GM23248 (cell line): ENCODE measurements around the gene MAP6.

Source experiments
- EZH2 ChIP-seq: fragments of 200-600 bp; sonication (generic); IDR thresholded peaks from 2 replicates; pipeline ENCODE4 v1.6.1; 2018; ENCODE audit warnings: antibody characterized with exemption, mild to moderate bottlenecking; ENCODE audit not compliant: insufficient read depth, poor library complexity, severe bottlenecking
- EZH2phosphoT487 ChIP-seq: fragments of 200-600 bp; sonication (generic); IDR thresholded peaks from 2 replicates; pipeline ENCODE4 v1.6.1; 2018; ENCODE audit warnings: antibody characterized with exemption, moderate library complexity, mild to moderate bottlenecking, low read depth; ENCODE audit not compliant: insufficient read depth

DNA sequence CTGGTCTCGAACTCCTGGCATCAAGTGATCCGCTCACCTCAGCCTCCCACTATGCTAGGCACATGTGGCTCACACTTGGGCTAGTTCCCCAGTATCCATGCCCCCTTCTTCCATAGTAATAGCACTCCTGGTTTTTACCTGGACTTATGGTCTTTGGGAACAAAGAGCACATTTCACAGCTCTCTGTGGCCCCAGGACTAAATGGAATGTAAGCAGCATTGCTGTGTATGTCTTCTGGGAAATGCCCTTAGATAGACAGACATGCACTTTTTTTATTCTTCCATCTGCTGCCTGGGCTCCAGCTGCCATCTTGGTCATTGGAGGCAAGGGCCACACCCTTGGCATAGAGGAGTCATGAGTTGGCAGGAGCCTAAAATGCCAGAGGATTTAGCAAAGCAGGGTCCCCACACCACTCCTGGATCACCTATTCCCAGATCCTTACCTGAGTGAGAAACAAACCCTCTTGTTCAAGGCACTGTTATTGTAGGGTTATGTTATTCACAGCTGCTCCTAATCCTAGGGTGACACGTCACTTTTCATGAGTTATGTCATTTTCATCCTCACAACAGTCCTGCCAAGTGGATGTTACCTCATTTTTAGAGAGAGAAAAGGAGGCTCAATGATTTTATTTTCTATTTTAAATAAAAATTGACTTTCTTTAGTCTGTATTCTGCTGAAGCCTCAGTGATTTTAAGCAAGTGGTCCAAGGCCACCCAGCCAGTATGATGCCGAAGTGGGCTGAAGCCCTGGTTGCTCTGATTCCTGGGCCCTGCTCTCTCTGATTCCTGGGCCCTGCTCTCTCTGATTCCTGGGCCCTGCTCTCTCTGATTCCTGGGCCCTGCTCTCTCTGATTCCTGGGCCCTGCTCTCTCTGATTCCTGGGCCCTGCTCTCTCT lies 127.4 kb downstream of the MAP6 start:
- no peak for TF ChIP-seq EZH2phosphoT487
- TF ChIP-seq EZH2: no peak
